ENCODE measurements around the gene FAAP24. TPM values are rescaled to one million over a fixed set of nuclear protein-coding genes. Genes with fewer than 3 reads are reported as not detected.
"Not testable (repeated sequence)": the region's sequence is repeated elsewhere in the genome, so short reads cannot be mapped to it uniquely, and the experiment has no call there.

Gene FAAP24
- total RNA-seq, 1 experiment from 2014 or later: 4.3 TPM

DNA sequence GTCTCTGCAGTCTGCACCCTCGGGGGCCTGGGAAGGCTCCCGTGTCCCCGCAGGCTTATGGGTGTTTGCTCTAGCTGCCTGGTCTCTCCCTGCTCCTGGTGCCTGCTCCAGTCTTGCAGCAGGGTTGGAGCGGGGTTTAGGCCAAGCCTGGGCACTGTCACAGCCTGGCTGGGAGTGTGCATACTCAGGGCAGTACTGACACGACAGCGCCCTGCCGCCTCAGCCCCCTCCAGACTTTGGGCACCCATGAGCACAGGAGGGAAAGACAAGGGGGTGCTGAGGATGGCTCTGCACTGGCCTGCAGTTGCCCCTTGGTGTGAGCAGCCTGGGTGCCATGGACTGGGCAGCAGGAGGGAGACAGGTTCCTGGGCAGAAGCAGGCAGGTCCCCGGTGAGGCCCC, 36.0 kb upstream of the FAAP24 start:
- intact Hi-C loops (cut with micrococcal nuclease): no loop called here
- H3K9ac ChIP-seq (ENCODE audit: low read length): no peak overlapping the region
- no TSS peak for BruUV-seq (replicated peaks)
- no peak for TF ChIP-seq EZH2phosphoT487 (IDR thresholded peaks at IDR 0.05; ENCODE audit: borderline replicate concordance, low read length)
- no peak for TF ChIP-seq EZH2 (IDR thresholded peaks at IDR 0.05; ENCODE audit: low read length, unreplicated experiment)
- no peak for TF ChIP-seq CTCF (conservative IDR thresholded peaks at IDR 0.05; ENCODE audit: low read depth, low read length)
- no peaks in the 10 kb centered on the region for H4K20me1 ChIP-seq (ENCODE audit: low read length)
- DNase-seq: no peak
- no peaks in the 10 kb centered on the region for H3K79me2 ChIP-seq (ENCODE audit: low read length)
- no peaks in the 10 kb centered on the region for H3K36me3 ChIP-seq (ENCODE audit: low read depth, low read length)
- POLR2A ChIA-PET (ENCODE audit: unreplicated experiment): no interaction called here
- H3F3A ChIP-seq (ENCODE audit: low read length, unreplicated experiment): no peaks in the 10 kb centered on the region
- no peak overlapping the region for H3K27ac ChIP-seq (ENCODE audit: low read length)
- H3K27me3 ChIP-seq (ENCODE audit: low read length): no peaks in the 10 kb centered on the region
- no peak overlapping the region for H3K4me3 ChIP-seq (ENCODE audit: low read length)
- H3K4me2 ChIP-seq (ENCODE audit: low read length): no peak overlapping the region
- ATAC-seq: no peak
- H2AFZ ChIP-seq (ENCODE audit: low read length): no peak overlapping the region
- H3K9me2 ChIP-seq (replicated peaks; ENCODE audit: low read length): no peaks in the 10 kb centered on the region
- CTCF ChIA-PET: no interaction called here
- H3K9me3 ChIP-seq (ENCODE audit: low read length): no peaks in the 10 kb centered on the region
- H3K4me1 ChIP-seq (ENCODE audit: insufficient read depth, low read length): no peaks in the 10 kb centered on the region

DNA sequence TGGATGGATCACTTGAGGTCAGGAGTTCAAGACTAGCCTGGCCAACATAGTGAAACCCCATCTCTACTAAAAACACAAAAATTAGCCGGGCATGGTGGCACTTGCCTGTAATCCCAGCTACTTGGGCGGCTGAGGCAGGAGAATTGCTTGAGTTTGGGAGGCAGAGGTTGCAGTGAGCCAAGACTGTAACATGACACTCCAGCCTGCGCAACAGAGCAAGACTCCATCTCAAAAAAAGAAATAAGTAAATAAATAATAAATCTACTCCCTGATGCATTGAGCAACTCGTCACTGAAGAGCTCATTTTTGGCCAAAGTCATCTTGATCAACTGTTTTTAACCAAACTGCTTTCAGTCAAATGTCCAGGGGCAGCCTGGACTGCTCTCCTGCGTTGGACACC, 30.8 kb upstream of the FAAP24 start:
- H3K9me2 ChIP-seq (replicated peaks; ENCODE audit: low read length); H3K36me3 ChIP-seq (ENCODE audit: low read depth, low read length); H3K4me1 ChIP-seq (ENCODE audit: insufficient read depth, low read length); H3K79me2 ChIP-seq (ENCODE audit: low read length); intact Hi-C loops (cut with micrococcal nuclease); ATAC-seq; H3K9ac ChIP-seq (ENCODE audit: low read length); H3K4me2 ChIP-seq (ENCODE audit: low read length); H3K4me3 ChIP-seq (ENCODE audit: low read length); H3K27ac ChIP-seq (ENCODE audit: low read length); DNase-seq; H3K27me3 ChIP-seq (ENCODE audit: low read length); CTCF ChIA-PET; H2AFZ ChIP-seq (ENCODE audit: low read length); H4K20me1 ChIP-seq (ENCODE audit: low read length); H3F3A ChIP-seq (ENCODE audit: low read length, unreplicated experiment); BruUV-seq (replicated peaks); H3K9me3 ChIP-seq (ENCODE audit: low read length): not testable (repeated sequence)
- POLR2A ChIA-PET (ENCODE audit: unreplicated experiment): interaction anchor here (0.5 kb wide), 1 partner anchor 111 kb away, joined by 3 read pairs; no protein-coding TSS in a partner anchor

DNA sequence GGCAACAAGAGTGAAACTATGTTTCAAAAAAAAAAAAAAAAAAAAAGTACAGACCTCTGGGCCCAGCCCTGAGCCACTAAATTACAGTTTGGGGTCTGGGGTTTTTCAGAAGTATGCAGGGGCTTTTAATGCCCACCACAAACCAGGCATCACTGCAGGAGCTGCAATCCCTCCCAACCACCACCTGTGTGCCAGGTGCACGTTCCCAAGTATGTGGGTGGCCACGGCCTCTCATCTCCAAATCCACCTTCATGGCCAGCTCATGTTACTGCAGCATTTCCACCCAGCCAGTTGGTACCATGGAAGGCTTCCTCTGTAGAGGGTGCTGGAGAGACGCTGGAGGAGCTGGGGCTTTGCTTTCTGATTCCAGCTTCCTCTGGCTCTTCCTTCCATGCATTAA, 26.8 kb upstream of the FAAP24 start:
- Histone ChIP-seq H3K4me1 (ENCODE audit: insufficient read depth, low read length) (no peaks in the 10 kb centered on the region), H3K4me3 (ENCODE audit: low read length) (no peak overlapping the region), H2AFZ (ENCODE audit: low read length) (no peak overlapping the region), H4K20me1 (ENCODE audit: low read length) (no peaks in the 10 kb centered on the region), H3F3A (ENCODE audit: low read length, unreplicated experiment) (no peaks in the 10 kb centered on the region), H3K79me2 (ENCODE audit: low read length) (no peaks in the 10 kb centered on the region), H3K27ac (ENCODE audit: low read length) (no peak overlapping the region), H3K9me2 (replicated peaks; ENCODE audit: low read length) (no peaks in the 10 kb centered on the region), H3K27me3 (ENCODE audit: low read length) (no peaks in the 10 kb centered on the region), H3K4me2 (ENCODE audit: low read length) (no peak overlapping the region), H3K9me3 (ENCODE audit: low read length) (no peaks in the 10 kb centered on the region), H3K9ac (ENCODE audit: low read length) (no peak overlapping the region), H3K36me3 (ENCODE audit: low read depth, low read length) (no peaks in the 10 kb centered on the region; the same call in 1 of the 2 replicates)
- ChIA-PET POLR2A (ENCODE audit: unreplicated experiment) (no interaction called here), CTCF (no interaction called here)
- no TSS peak for BruUV-seq (replicated peaks)
- DNase-seq: no peak
- intact Hi-C loops (cut with micrococcal nuclease): no loop called here
- ATAC-seq: no peak; the same call in 1 of the 2 replicates
- TF ChIP-seq EZH2phosphoT487 (IDR thresholded peaks at IDR 0.05; ENCODE audit: borderline replicate concordance, low read length) (no peak), CTCF (conservative IDR thresholded peaks at IDR 0.05; ENCODE audit: low read depth, low read length) (no peak), EZH2 (IDR thresholded peaks at IDR 0.05; ENCODE audit: low read length, unreplicated experiment) (no peak)
